ENCODE data around the gene BARX1.
"Not testable (repeated sequence)": the region's sequence is repeated elsewhere in the genome, so short reads cannot be mapped to it uniquely, and the experiment has no call there.

The BARX1 gene

GRCh38 chr9:93967020-93967803, 12.1 kb upstream of the BARX1 start:
- DNase-seq (ENCODE audit: extremely low spot score, insufficient read length, low read depth) (no peak), FAIRE-seq (no peak)

- FAIRE-seq: no peak
These were observed 10.8 kb upstream of the BARX1 start for GRCh38 chr9:93965830-93966577.

GRCh38 chr9:93964685-93965084, 9.5 kb upstream of the BARX1 start:
- FAIRE-seq (no peak), DNase-seq (ENCODE audit: extremely low spot score, insufficient read length, low read depth) (no peak)

More at GRCh38 chr9:93965830-93966577, 10.8 kb upstream of the BARX1 start:
- DNase-seq (ENCODE audit: extremely low spot score, insufficient read length, low read depth): no peak

GRCh38 chr9:93963969-93964368, 8.8 kb upstream of the BARX1 start:
- FAIRE-seq (no peak), DNase-seq (ENCODE audit: extremely low spot score, insufficient read length, low read depth) (no peak)

- not testable (repeated sequence) for FAIRE-seq; DNase-seq (ENCODE audit: extremely low spot score, insufficient read length, low read depth)
These were observed 8.3 kb upstream of the BARX1 start for GRCh38 chr9:93963489-93963888.

GRCh38 chr9:93962561-93963440, 7.6 kb upstream of the BARX1 start:
- peak; percentile 60 for DNase-seq (ENCODE audit: extremely low spot score, insufficient read length, low read depth)
- FAIRE-seq: peak; percentile 90

GRCh38 chr9:93962017-93962416, 6.9 kb upstream of the BARX1 start:
- no peak for DNase-seq (ENCODE audit: extremely low spot score, insufficient read length, low read depth)
- FAIRE-seq: no peak

- DNase-seq (ENCODE audit: extremely low spot score, insufficient read length, low read depth) (no peak), FAIRE-seq (no peak)
These were observed 6.1 kb upstream of the BARX1 start for GRCh38 chr9:93960971-93961841.

GRCh38 chr9:93960221-93960970, 5.2 kb upstream of the BARX1 start:
- DNase-seq (ENCODE audit: extremely low spot score, insufficient read length, low read depth) (no peak), FAIRE-seq (no peak)

- DNase-seq (ENCODE audit: extremely low spot score, insufficient read length, low read depth) (no peak), FAIRE-seq (no peak)
These were observed 4.6 kb upstream of the BARX1 start for GRCh38 chr9:93959739-93960154.

- DNase-seq (ENCODE audit: extremely low spot score, insufficient read length, low read depth) (no peak), FAIRE-seq (no peak)
These were observed 3.9 kb upstream of the BARX1 start for GRCh38 chr9:93958819-93959682.

GRCh38 chr9:93958121-93958818, 3.1 kb upstream of the BARX1 start:
- DNase-seq (ENCODE audit: extremely low spot score, insufficient read length, low read depth): no peak
- FAIRE-seq: no peak

GRCh38 chr9:93955981-93956784, 1.0 kb upstream of the BARX1 start:
- no peak for FAIRE-seq
- DNase-seq (ENCODE audit: extremely low spot score, insufficient read length, low read depth): no peak

- FAIRE-seq (no peak), DNase-seq (ENCODE audit: extremely low spot score, insufficient read length, low read depth) (no peak)
These were observed 607 bp downstream of the BARX1 start for GRCh38 chr9:93954434-93955061.

GRCh38 chr9:93953496-93954433, 1.4 kb downstream of the BARX1 start:
- FAIRE-seq (no peak), DNase-seq (ENCODE audit: extremely low spot score, insufficient read length, low read depth) (no peak)
